Measurements from ENCODE around the gene SLC16A9.

Gene SLC16A9

DNA sequence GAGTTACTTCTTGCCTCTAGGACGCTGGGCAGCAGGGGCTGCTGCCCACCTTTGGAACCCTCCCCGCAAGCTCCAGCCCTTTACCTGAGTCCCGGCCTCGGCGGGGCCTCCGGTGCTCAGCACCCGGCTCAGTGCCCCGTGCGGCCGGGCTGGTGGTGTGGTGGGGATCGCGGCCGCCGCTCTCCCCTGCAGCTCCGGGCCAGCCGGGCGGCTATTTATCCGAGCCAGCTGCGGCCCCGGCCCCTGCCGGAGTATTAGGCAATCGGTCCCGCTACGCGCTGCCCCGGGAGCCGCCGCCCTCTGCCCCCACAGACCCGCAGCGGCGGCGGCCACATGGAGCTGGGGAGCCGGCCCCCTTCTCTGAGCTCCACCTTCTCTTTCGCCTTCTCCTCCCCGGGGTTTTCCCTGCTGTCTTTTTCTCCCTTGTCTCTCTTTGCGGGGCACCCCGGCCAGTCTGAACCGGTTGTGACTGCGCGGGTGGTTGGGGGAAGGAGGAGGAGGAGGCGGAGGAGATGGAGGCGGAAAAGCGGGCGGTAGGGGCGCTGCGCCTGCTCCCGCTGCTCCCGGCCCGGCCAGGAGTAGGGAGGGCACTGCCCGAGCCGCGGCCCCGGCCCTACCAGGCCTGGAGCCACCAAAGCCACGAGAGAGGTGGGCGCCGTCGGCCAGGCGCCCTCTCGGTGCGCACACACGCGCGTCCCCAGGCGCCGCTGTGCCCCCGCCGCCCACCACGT lies at the start of gene SLC16A9:
SLC16A9 (minus strand) TSS at position 456 of the 731 bp plus-strand sequence. CDS start 25,559 bp downstream, outside the sequence.
- TF ChIP-seq ZBTB7A (IDR thresholded peaks at IDR 0.05; ENCODE audit: low read depth): peak; percentile 68
- no peak for TF ChIP-seq EGR1 (IDR thresholded peaks at IDR 0.05)
- TF ChIP-seq YY1 (IDR thresholded peaks at IDR 0.05; ENCODE audit: low read depth): no peak

- TF ChIP-seq, protein P1, sequence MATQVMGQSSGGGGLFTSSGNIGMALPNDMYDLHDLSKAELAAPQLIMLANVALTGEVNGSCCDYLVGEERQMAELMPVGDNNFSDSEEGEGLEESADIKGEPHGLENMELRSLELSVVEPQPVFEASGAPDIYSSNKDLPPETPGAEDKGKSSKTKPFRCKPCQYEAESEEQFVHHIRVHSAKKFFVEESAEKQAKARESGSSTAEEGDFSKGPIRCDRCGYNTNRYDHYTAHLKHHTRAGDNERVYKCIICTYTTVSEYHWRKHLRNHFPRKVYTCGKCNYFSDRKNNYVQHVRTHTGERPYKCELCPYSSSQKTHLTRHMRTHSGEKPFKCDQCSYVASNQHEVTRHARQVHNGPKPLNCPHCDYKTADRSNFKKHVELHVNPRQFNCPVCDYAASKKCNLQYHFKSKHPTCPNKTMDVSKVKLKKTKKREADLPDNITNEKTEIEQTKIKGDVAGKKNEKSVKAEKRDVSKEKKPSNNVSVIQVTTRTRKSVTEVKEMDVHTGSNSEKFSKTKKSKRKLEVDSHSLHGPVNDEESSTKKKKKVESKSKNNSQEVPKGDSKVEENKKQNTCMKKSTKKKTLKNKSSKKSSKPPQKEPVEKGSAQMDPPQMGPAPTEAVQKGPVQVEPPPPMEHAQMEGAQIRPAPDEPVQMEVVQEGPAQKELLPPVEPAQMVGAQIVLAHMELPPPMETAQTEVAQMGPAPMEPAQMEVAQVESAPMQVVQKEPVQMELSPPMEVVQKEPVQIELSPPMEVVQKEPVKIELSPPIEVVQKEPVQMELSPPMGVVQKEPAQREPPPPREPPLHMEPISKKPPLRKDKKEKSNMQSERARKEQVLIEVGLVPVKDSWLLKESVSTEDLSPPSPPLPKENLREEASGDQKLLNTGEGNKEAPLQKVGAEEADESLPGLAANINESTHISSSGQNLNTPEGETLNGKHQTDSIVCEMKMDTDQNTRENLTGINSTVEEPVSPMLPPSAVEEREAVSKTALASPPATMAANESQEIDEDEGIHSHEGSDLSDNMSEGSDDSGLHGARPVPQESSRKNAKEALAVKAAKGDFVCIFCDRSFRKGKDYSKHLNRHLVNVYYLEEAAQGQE (IDR thresholded peaks at IDR 0.05; ENCODE audit: low read depth): no peak
- no peak for TF ChIP-seq EGR1 (IDR thresholded peaks at IDR 0.05)
- no peak for TF ChIP-seq TCF12 (IDR thresholded peaks at IDR 0.05; ENCODE audit: low read depth)
These were observed 48.3 kb upstream of the SLC16A9 start for GRCh38 chr10:59757966-59758365.

DNA sequence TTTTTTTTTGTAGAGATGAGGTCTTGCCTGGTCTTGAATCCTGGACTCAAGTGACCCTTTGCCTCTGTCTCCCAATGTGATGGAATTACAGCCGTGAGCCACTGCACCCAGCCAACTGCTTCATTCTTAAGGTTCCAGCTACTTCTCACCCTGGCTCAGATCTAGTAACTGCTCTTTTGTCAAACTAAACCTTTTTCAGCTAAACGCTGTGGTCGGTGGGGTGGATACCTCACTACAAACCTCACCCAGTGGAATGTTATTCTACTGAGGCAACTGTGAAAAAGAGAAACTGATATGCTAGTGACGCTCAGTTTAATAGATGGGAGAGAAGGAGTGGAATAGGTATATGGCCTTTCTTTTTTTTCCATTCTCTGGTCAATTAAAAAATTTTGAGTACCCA lies 45.3 kb upstream of the SLC16A9 start:
- TF ChIP-seq RAD21 (IDR thresholded peaks at IDR 0.05; ENCODE audit: low read depth) (no peak), YY1 (IDR thresholded peaks at IDR 0.05; ENCODE audit: low read depth) (no peak), CEBPB (IDR thresholded peaks at IDR 0.05) (no peak), FOXM1 (IDR thresholded peaks at IDR 0.05; ENCODE audit: borderline replicate concordance, low read depth) (no peak), EGR1 (IDR thresholded peaks at IDR 0.05) (no peak), ZBTB7A (IDR thresholded peaks at IDR 0.05; ENCODE audit: low read depth) (no peak), TAF1 (IDR thresholded peaks at IDR 0.05; ENCODE audit: low read depth) (no peak), MAX (IDR thresholded peaks at IDR 0.05) (no peak), EP300 (IDR thresholded peaks at IDR 0.05; ENCODE audit: borderline replicate concordance) (no peak), TCF12 (IDR thresholded peaks at IDR 0.05; ENCODE audit: low read depth) (no peak)
- TF ChIP-seq, protein P1 (IDR thresholded peaks at IDR 0.05; ENCODE audit: low read depth): no peak

- TF ChIP-seq EGR1 (IDR thresholded peaks at IDR 0.05): no peak
- TF ChIP-seq EP300 (IDR thresholded peaks at IDR 0.05; ENCODE audit: borderline replicate concordance): no peak
- no peak for TF ChIP-seq FOXM1 (IDR thresholded peaks at IDR 0.05; ENCODE audit: borderline replicate concordance, low read depth)
- no peak for TF ChIP-seq CREB1 (IDR thresholded peaks at IDR 0.05; ENCODE audit: low read depth)
- TF ChIP-seq TCF12 (IDR thresholded peaks at IDR 0.05; ENCODE audit: low read depth): no peak
These were observed 43.6 kb upstream of the SLC16A9 start, which contains the start of gene MRLN for GRCh38 chr10:59753267-59753666. Gene MRLN (minus strand): TSS chr10:59753455.

GRCh38 chr10:59752278-59752940 lies 42.8 kb upstream of the SLC16A9 start:
- TF ChIP-seq YY1 (IDR thresholded peaks at IDR 0.05; ENCODE audit: low read depth): no peak
- no peak for TF ChIP-seq NFIC (IDR thresholded peaks at IDR 0.05)
- no peak for TF ChIP-seq TAF1 (IDR thresholded peaks at IDR 0.05; ENCODE audit: low read depth)
- TF ChIP-seq CEBPB (IDR thresholded peaks at IDR 0.05): no peak
- no peak for TF ChIP-seq EGR1 (IDR thresholded peaks at IDR 0.05)

DNA sequence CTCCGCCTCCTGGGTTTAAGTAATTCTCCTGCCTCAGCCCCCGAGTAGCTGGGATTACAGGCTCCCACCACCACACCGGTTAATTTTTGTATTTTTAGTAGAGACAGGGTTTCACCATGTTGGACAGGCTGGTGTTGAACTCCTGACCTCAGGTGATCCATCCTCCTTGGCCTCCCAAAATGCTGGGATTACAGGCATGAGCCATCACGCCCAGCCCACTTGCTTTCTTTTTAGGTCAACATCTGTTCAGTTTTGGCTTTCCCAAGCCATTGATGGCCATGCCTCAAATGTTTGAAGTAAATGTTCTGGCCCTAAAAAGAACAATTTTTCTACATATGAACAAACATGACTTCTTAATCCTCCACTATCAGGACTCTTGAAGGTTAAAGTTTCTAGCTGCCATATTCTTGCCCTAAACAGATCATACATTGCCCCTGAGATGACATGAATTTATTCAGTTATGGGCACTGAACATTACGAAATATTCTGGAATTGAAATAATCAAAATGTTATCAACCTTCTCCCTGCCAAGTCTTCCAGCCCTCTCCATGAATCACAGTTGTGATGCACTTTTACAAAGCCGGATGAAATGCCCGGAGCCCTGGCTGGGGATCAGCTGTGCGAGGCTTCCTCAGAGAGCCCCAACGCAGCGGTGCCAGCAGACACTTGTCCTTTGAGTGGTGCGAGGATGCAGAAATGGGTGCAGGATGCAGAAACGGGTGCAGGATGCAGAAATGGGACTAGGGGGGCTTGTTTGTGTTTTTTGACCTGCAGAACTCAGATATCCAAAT lies 40.7 kb upstream of the SLC16A9 start:
- TF ChIP-seq, protein P1 (IDR thresholded peaks at IDR 0.05; ENCODE audit: low read depth): no peak
- no peak for TF ChIP-seq YY1 (IDR thresholded peaks at IDR 0.05; ENCODE audit: low read depth)
- no peak for TF ChIP-seq NFIC (IDR thresholded peaks at IDR 0.05)
- TF ChIP-seq MAX (IDR thresholded peaks at IDR 0.05): no peak
- TF ChIP-seq TCF12 (IDR thresholded peaks at IDR 0.05; ENCODE audit: low read depth): no peak
- TF ChIP-seq EGR1 (IDR thresholded peaks at IDR 0.05): no peak
- no peak for TF ChIP-seq FOXM1 (IDR thresholded peaks at IDR 0.05; ENCODE audit: borderline replicate concordance, low read depth)
- TF ChIP-seq TEAD4 (IDR thresholded peaks at IDR 0.05): no peak

Measured in Ishikawa (cell line).